ENCODE results near the gene TTC3.

DNA sequence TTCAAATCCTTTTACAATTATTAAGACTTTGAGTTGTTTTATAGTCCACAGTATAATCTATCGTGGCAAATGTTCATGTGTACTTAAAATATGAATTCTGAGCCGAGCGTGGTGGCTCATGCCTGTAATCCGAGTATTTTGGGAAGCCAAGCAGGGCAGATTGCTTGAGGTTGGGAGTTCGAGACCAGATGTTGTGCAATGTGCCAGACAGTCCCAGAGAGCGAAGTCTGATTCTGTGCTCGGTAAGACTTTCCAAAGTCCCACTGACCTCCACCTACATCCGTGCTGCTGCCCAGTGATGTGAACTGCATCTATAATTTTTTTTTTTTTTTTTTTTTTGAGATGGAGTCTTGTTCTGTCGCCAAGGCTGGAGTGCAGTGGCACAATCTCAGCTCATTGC lies 141.9 kb downstream of the TTC3 start:
- TF ChIP-seq POLR2AphosphoS5 (IDR thresholded peaks at IDR 0.05) (no peak), EP300 (conservative IDR thresholded peaks at IDR 0.05; ENCODE audit: poor library complexity, severe bottlenecking) (no peak), RAD21 (conservative IDR thresholded peaks at IDR 0.05) (no peak), TAF1 (IDR thresholded peaks at IDR 0.05; ENCODE audit: low read depth) (no peak)
- TF ChIP-seq, protein P1, sequence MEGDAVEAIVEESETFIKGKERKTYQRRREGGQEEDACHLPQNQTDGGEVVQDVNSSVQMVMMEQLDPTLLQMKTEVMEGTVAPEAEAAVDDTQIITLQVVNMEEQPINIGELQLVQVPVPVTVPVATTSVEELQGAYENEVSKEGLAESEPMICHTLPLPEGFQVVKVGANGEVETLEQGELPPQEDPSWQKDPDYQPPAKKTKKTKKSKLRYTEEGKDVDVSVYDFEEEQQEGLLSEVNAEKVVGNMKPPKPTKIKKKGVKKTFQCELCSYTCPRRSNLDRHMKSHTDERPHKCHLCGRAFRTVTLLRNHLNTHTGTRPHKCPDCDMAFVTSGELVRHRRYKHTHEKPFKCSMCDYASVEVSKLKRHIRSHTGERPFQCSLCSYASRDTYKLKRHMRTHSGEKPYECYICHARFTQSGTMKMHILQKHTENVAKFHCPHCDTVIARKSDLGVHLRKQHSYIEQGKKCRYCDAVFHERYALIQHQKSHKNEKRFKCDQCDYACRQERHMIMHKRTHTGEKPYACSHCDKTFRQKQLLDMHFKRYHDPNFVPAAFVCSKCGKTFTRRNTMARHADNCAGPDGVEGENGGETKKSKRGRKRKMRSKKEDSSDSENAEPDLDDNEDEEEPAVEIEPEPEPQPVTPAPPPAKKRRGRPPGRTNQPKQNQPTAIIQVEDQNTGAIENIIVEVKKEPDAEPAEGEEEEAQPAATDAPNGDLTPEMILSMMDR (IDR thresholded peaks at IDR 0.05; ENCODE audit: poor library complexity, severe bottlenecking): no peak

All from neural cell (in vitro differentiated cells).